Osteoblast (primary cell): ENCODE measurements around the gene DUXA. TPM values are rescaled to one million over a fixed set of nuclear protein-coding genes. Genes with fewer than 3 reads are reported as not detected.
A peak's percentile ranks its signal among the peaks of the same experiment; 100 is the strongest.

ENCODE experiments used
- DNase-seq: peaks from one replicate; pipeline ENCODE4 v3.0.0; 2011; ENCODE audit warnings: low spot score, mixed read lengths; ENCODE audit not compliant: insufficient read length; ENCODE audit errors: missing footprints
- H2AFZ ChIP-seq: 2 replicates; pipeline ENCODE4 v1.6.0; 2011; ENCODE audit warnings: mild to moderate bottlenecking, low read length
- H3K27ac ChIP-seq: 2 replicates; pipeline ENCODE4 v1.5.1; 2011; ENCODE audit warnings: mild to moderate bottlenecking, low read depth, low read length, moderate library complexity
- H3K27me3 ChIP-seq: 2 replicates; pipeline ENCODE4 v1.6.0; 2012; ENCODE audit warnings: mild to moderate bottlenecking, control low read depth, inconsistent platforms, low read length, moderate library complexity; ENCODE audit not compliant: insufficient read depth
- H3K36me3 ChIP-seq: 2 replicates; pipeline ENCODE4 v1.5.1; 2011; ENCODE audit warnings: mild to moderate bottlenecking, low read length, control low read depth, moderate library complexity; ENCODE audit not compliant: insufficient read depth
- H3K4me1 ChIP-seq: 2 replicates; pipeline ENCODE4 v1.5.1; 2011; ENCODE audit warnings: mild to moderate bottlenecking, low read length, control low read depth, moderate library complexity; ENCODE audit not compliant: insufficient read depth
- H3K4me2 ChIP-seq: 2 replicates; pipeline ENCODE4 v1.6.0; 2011; ENCODE audit warnings: mild to moderate bottlenecking, low read length; ENCODE audit not compliant: insufficient read depth
- H3K4me3 ChIP-seq: fragments of 200-600 bp; sonication (generic); 3 replicates; pipeline ENCODE4 v1.5.1; 2012; ENCODE audit warnings: mild to moderate bottlenecking, low read length, inconsistent platforms; ENCODE audit not compliant: insufficient read depth
- H3K79me2 ChIP-seq: 2 replicates; pipeline ENCODE4 v1.6.0; 2012; ENCODE audit warnings: mild to moderate bottlenecking, low read length, control low read depth, inconsistent platforms; ENCODE audit not compliant: insufficient read depth
- H3K9me3 ChIP-seq: 2 replicates; pipeline ENCODE4 v1.5.1; 2011; ENCODE audit warnings: low read depth, low read length, control low read depth
- H4K20me1 ChIP-seq: 2 replicates; pipeline ENCODE4 v1.6.0; 2012; ENCODE audit warnings: mild to moderate bottlenecking, low read length, control low read depth; ENCODE audit not compliant: insufficient read depth
- CTCF ChIP-seq: IDR thresholded peaks from 2 replicates; pipeline ENCODE4 v1.5.1; 2011; ENCODE audit warnings: mild to moderate bottlenecking, low read depth, low read length, moderate library complexity; ENCODE audit errors: extremely low read depth
- total RNA-seq: library from RNA; depleted of rRNA; stranded (reverse); fragments of >200 nt; gene quantifications from 2 replicates; pipeline ENCODE4 v1.2.3, GENCODE V29; 2012

Gene DUXA
- total RNA-seq, 1 donor, result not detected

GRCh38 chr19:57192993-57193392, 25.7 kb upstream of the DUXA start:
- H3K4me2 ChIP-seq, result peak overlapping the region; percentile 95
- H3K9me3 ChIP-seq, result no peaks in the 10 kb centered on the region
- H3K4me3 ChIP-seq, result peak overlapping the region; percentile 96
- peaks cover 40% of the 10 kb centered on the region for H3K36me3 ChIP-seq
- peaks cover 27% of the 10 kb centered on the region for H4K20me1 ChIP-seq
- no peak overlapping the region for H3K27ac ChIP-seq
- H3K27me3 ChIP-seq, result no peaks in the 10 kb centered on the region
- no peak for TF ChIP-seq CTCF
- DNase-seq, result no peak
- H2AFZ ChIP-seq, result no peak overlapping the region
- peaks cover 5% of the 10 kb centered on the region for H3K4me1 ChIP-seq
- peaks cover 50% of the 10 kb centered on the region for H3K79me2 ChIP-seq

- no peak for TF ChIP-seq CTCF
- H3K27me3 ChIP-seq, result no peaks in the 10 kb centered on the region
- H3K9me3 ChIP-seq, result no peaks in the 10 kb centered on the region
- peaks cover 5% of the 10 kb centered on the region for H3K4me1 ChIP-seq
- peaks cover 39% of the 10 kb centered on the region for H3K36me3 ChIP-seq
- H3K4me2 ChIP-seq, result peak overlapping the region; percentile 95
- H2AFZ ChIP-seq, result peak overlapping the region; percentile 100
- peaks cover 50% of the 10 kb centered on the region for H3K79me2 ChIP-seq
- H4K20me1 ChIP-seq, result peaks cover 27% of the 10 kb centered on the region
- H3K27ac ChIP-seq, result peak overlapping the region; percentile 78
- peak; percentile 73 for DNase-seq
- peak overlapping the region; percentile 96 for H3K4me3 ChIP-seq
These were observed 24.8 kb upstream of the DUXA start for GRCh38 chr19:57192077-57192420.

GRCh38 chr19:57191141-57192076, 24.1 kb upstream of the DUXA start, which contains the start of gene ZNF264:
Gene ZNF264, plus strand, starts transcription at chr19:57191500. Its CDS starts 414 bp downstream, at chr19:57191914.
- Histone ChIP-seq H3K4me3 (peak within 1 kb of the TSS; percentile 96), H3K4me2 (peak within 1 kb of the TSS; percentile 95), H3K27me3 (no peaks in the 10 kb centered on the region), H2AFZ (peak within 1 kb of the TSS; percentile 100), H3K9me3 (no peaks in the 10 kb centered on the region), H3K27ac (peak within 1 kb of the TSS; percentile 78), H3K36me3 (peaks cover 33% of the 10 kb centered on the region), H3K4me1 (peaks cover 5% of the 10 kb centered on the region), H3K79me2 (peaks cover 43% of the 10 kb centered on the region), H4K20me1 (peaks cover 27% of the 10 kb centered on the region)
- no peak for TF ChIP-seq CTCF
- DNase-seq, result peak; percentile 96

- no peaks in the 10 kb centered on the region for H3K9me3 ChIP-seq
- no peak overlapping the region for H3K4me3 ChIP-seq
- no peak overlapping the region for H3K4me2 ChIP-seq
- peaks cover 23% of the 10 kb centered on the region for H3K36me3 ChIP-seq
- peaks cover 36% of the 10 kb centered on the region for H3K79me2 ChIP-seq
- H4K20me1 ChIP-seq, result peaks cover 27% of the 10 kb centered on the region
- H2AFZ ChIP-seq, result no peak overlapping the region
- DNase-seq, result no peak
- no peak for TF ChIP-seq CTCF
- H3K27me3 ChIP-seq, result no peaks in the 10 kb centered on the region
- peaks cover 5% of the 10 kb centered on the region for H3K4me1 ChIP-seq
- no peak overlapping the region for H3K27ac ChIP-seq
These were observed 23.0 kb upstream of the DUXA start for GRCh38 chr19:57190301-57190700.
